HL-60 (cell line): ENCODE data around the gene MALRD1.

Experiments used
- DNase-seq, 2 experiments: peaks; one replicate each; pipeline ENCODE4 v3.0.0-alpha.2; 2010 to 2020; ENCODE audit warnings: low read depth in 1 of 2, low spot score in 1 of 2
- H3K27ac ChIP-seq: fragments of 250-450 bp; sonication (Bioruptor Pico); replicated peaks from 2 replicates; pipeline ENCODE4 v1.5.1; 2020; ENCODE audit warnings: mild to moderate bottlenecking, moderate library complexity
- H3K27me3 ChIP-seq: fragments of 250-450 bp; sonication (Bioruptor Pico); 2 replicates; pipeline ENCODE4 v1.5.1; 2021; ENCODE audit warnings: mild to moderate bottlenecking, moderate library complexity; ENCODE audit not compliant: insufficient read depth, poor library complexity, severe bottlenecking
- H3K4me3 ChIP-seq: replicated peaks from 2 replicates; pipeline ENCODE4 v1.5.1; 2011; ENCODE audit warnings: mild to moderate bottlenecking, control low read depth, low read length; ENCODE audit not compliant: insufficient read depth
- GABPA ChIP-seq: IDR thresholded peaks from 2 replicates; pipeline ENCODE4 v1.6.1; 2012; ENCODE audit warnings: low read depth
- POLR2AphosphoS5 ChIP-seq: IDR thresholded peaks from 2 replicates; pipeline ENCODE4 v1.6.1; 2012; ENCODE audit warnings: low read depth
- SPI1 ChIP-seq: IDR thresholded peaks from 2 replicates; pipeline ENCODE4 v1.6.1; 2012; ENCODE audit warnings: low read depth, mild to moderate bottlenecking, borderline replicate concordance
- TF ChIP-seq, protein P1 (sequence below): IDR thresholded peaks from one replicate; pipeline ENCODE4 v1.5.1; 2011; ENCODE audit warnings: low read length, control low read depth, inconsistent platforms; ENCODE audit not compliant: insufficient read depth
- TF ChIP-seq, protein P2 (sequence below): IDR thresholded peaks from 2 replicates; pipeline ENCODE4 v1.6.1; 2012; ENCODE audit warnings: low read depth; ENCODE audit not compliant: insufficient replicate concordance

Gene MALRD1

DNA sequence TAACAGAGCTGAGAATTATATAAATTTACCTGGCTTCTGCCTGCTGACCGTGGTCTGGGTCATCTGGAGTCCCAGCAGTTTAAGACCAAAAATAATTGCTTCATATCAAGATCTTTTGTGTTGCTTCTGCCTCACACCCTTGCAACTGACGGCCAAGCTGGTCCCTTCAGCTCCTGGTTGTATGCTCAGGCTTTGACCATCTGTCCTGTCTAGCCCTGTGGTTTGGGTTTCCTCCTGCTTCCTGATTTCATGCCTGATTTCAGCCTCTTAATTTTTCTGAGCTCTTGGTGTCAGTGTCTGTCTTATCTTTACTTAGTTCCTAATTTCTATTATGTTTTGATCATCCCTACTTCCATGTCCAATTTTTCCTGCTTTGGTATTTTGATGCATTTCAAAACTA lies 679.8 kb downstream of the MALRD1 start:
- Histone ChIP-seq H3K27ac (no peak overlapping the region), H3K27me3 (no peaks in the 10 kb centered on the region), H3K4me3 (no peak overlapping the region)
- no peak for DNase-seq
- no peak for TF ChIP-seq SPI1
- TF ChIP-seq POLR2AphosphoS5 = no peak
- TF ChIP-seq GABPA = no peak

DNA sequence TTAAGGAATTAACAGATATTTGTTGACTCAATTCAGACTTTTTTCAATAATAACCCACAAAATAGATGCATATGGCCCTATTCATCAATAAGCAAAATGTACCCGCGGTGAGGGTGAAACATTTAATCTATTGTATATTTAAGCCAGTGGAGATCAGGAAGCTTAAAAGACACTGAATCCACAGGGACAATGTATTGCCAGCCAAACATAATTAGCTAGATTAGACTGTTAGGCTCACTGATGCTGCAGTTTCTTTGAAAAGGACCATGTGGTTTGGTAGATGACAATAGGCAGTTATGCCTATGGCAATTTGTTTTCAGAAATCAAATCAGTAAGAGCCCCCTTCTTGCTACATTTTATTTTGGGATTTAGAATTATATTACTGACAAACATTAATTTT lies 680.4 kb downstream of the MALRD1 start:
- no peaks in the 10 kb centered on the region for H3K27me3 ChIP-seq
- no peak overlapping the region for H3K27ac ChIP-seq
- TF ChIP-seq SPI1 (no peak), GABPA (no peak), POLR2AphosphoS5 (no peak)
- TF ChIP-seq, protein P1, sequence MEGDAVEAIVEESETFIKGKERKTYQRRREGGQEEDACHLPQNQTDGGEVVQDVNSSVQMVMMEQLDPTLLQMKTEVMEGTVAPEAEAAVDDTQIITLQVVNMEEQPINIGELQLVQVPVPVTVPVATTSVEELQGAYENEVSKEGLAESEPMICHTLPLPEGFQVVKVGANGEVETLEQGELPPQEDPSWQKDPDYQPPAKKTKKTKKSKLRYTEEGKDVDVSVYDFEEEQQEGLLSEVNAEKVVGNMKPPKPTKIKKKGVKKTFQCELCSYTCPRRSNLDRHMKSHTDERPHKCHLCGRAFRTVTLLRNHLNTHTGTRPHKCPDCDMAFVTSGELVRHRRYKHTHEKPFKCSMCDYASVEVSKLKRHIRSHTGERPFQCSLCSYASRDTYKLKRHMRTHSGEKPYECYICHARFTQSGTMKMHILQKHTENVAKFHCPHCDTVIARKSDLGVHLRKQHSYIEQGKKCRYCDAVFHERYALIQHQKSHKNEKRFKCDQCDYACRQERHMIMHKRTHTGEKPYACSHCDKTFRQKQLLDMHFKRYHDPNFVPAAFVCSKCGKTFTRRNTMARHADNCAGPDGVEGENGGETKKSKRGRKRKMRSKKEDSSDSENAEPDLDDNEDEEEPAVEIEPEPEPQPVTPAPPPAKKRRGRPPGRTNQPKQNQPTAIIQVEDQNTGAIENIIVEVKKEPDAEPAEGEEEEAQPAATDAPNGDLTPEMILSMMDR = no peak
- TF ChIP-seq, protein P2, sequence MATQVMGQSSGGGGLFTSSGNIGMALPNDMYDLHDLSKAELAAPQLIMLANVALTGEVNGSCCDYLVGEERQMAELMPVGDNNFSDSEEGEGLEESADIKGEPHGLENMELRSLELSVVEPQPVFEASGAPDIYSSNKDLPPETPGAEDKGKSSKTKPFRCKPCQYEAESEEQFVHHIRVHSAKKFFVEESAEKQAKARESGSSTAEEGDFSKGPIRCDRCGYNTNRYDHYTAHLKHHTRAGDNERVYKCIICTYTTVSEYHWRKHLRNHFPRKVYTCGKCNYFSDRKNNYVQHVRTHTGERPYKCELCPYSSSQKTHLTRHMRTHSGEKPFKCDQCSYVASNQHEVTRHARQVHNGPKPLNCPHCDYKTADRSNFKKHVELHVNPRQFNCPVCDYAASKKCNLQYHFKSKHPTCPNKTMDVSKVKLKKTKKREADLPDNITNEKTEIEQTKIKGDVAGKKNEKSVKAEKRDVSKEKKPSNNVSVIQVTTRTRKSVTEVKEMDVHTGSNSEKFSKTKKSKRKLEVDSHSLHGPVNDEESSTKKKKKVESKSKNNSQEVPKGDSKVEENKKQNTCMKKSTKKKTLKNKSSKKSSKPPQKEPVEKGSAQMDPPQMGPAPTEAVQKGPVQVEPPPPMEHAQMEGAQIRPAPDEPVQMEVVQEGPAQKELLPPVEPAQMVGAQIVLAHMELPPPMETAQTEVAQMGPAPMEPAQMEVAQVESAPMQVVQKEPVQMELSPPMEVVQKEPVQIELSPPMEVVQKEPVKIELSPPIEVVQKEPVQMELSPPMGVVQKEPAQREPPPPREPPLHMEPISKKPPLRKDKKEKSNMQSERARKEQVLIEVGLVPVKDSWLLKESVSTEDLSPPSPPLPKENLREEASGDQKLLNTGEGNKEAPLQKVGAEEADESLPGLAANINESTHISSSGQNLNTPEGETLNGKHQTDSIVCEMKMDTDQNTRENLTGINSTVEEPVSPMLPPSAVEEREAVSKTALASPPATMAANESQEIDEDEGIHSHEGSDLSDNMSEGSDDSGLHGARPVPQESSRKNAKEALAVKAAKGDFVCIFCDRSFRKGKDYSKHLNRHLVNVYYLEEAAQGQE = no peak
- DNase-seq = no peak
- H3K4me3 ChIP-seq = no peak overlapping the region

DNA sequence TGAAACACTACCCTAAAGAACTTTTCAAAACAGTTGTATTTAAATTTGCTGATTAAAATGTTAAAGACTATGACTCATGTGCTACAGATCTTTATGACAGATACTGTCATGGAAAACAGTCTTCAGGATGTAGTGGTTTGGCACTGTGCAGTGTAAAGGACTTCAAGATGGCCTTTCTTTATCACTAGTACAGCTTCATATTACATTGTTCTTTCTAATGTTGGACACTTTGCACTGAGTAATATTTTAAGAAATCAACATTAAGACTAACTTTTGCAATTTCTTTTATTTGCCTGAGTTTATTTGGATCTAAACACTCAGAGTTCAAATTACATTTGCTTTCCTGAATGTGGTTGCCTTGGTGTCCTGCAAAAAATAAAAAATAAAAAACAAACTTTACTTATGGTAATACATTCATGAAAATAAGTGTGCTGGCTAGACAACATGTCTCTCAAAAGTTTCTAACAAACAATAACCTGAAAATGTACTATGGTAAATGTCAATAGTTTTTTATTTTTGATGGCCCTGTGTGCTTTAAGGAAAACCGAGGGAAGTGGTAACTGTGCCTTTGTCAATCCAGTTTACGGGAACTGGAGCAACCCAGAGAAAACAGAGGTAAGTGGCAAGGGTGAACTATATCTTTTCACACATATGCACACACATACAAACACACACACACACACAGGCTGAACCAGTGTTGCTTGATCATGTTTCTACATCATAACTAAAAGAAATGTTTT lies 681.7 kb downstream of the MALRD1 start:
- Histone ChIP-seq H3K27me3 (no peaks in the 10 kb centered on the region), H3K4me3 (no peak overlapping the region), H3K27ac (no peak overlapping the region)
- no peak for DNase-seq
- no peak for TF ChIP-seq POLR2AphosphoS5
- TF ChIP-seq, protein P2 = no peak
- TF ChIP-seq GABPA = no peak
- TF ChIP-seq, protein P1 = no peak
- TF ChIP-seq SPI1 = no peak

DNA sequence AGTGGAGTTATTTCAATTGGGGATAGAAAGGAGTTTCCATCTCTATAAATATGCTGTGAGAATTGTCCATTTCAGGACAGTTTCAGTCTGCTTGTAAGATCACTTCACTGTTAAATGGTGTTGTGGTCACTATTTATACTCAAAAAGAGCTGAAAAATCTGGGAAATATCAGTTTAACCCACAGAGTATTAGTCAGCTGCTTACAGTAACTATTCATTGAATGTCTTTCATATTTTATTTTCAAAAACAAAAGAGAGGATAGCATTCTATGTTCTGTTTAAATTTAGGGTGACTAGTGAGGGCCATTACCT lies 682.3 kb downstream of the MALRD1 start:
- H3K4me3 ChIP-seq = no peak overlapping the region
- no peaks in the 10 kb centered on the region for H3K27me3 ChIP-seq
- H3K27ac ChIP-seq = no peak overlapping the region
- DNase-seq = no peak
- TF ChIP-seq GABPA (no peak), POLR2AphosphoS5 (no peak), SPI1 (no peak)
- TF ChIP-seq, protein P2 = no peak
- TF ChIP-seq, protein P1 = no peak
